HG03378 (cell line): ENCODE results near the gene UGP2.
"Not testable (repeated sequence)": the region's sequence is repeated elsewhere in the genome, so short reads cannot be mapped to it uniquely, and the experiment has no call there.

Experiments used
- ATAC-seq: cut with Tn5 transposase; IDR thresholded peaks from one replicate; pipeline ENCODE4 v1.9.1; 2021; ENCODE audit warnings: mild to moderate bottlenecking, moderate library complexity; ENCODE audit not compliant: unreplicated experiment

The UGP2 gene

DNA sequence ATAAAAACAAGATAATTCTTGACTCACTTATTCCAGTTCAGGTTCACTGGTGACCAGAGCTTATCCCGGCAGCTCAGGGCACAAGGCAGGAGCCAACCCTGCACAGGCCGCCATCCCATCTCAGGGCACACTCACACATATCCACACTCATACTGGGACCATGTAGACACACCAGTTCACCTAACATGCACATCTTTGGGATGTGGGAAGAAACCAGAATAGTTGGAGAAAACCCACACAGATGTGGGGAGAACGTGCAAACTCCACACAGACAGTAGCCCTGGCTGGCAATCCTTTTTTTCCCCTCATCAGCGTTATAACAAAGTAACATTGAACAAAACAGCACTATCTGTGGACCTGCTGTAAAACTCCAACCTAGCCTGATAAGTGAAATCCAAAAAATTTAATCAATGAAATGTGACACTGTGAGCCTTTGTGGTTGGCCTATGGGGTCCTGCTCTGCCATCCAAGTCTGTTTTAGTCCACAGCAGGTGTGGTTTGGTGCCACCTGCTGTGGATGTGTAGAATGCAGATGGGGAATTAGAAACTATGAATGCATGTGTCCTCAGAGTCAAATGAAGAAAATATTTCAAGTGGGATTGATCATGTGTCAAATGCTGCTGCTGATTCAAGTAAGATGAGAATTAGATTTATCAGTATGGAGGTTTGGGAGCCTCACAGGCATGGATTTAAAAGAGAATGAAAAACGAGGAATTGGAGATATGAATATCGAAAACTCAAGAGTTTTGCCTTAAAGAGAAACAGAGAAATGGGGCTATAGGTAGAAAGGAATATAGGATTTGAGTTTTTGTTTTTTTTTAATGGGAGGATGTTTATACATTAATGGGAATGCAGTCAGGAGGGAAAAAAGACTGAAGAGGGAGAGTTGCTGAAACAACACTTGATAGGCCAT is 47.0 kb downstream of the UGP2 start:
- ATAC-seq, result peak; percentile 76

DNA sequence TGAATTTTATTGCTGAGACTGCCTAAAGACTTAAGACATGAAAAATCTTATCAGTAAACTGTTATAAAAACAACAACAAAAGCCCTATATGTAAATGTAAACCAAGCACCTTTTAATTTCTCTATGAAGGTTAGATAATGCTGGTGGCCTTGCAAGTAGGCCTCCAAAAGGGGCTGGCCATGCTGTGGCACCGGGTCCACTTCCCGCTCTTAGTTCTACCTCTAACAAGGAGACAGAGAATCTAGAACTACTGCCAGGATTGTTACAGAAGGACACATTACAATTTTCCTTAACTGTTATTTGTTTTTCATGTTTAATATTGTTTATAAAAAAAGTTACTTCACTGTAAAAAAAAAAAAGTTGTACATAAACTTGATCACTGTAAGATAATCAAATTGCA is 49.0 kb downstream of the UGP2 start:
- no peak for ATAC-seq

DNA sequence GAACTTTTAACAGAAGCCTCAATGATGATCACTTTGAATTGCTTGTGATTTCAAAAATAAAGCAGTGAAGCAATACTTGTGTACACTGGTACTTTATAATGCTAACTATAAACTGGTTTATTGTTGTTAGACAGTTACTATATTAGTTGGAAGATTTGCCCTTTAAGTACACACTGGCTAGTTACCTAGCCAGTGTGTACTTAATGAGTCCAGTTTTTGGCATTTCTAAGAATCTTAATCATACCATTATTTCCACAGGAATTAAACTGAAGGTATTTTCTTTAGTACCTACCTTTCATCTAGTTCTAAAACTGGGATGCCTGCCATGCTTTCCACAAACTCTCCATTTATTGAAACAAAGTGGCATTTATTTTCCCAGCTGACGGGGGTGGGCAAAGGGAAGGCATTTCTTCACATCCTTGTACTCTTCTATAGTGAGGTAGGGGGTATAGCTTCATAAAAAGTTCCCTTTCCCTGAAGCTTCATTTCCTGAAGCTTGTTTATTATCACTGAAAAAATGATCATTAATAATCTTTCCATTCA is 49.9 kb downstream of the UGP2 start:
- ATAC-seq, result no peak

DNA sequence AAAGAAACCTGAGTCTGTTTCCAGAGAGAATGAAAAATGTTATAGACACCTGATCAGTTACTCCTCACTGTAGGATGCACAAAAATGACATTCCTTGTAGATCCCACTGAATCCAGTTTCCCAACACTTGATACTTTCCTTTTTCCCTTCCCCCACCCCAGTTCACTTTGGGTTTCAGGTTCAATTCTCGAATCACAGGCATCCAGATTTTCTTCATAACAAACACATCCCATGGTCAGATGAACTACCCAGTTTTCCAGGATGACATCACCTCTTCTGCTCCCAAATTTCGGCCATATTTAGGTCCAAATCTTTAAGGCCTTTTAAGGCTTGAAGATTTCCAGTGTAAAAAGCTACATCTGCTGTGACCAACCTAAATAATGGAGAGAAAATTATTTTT is 51.5 kb downstream of the UGP2 start:
- no peak for ATAC-seq

DNA sequence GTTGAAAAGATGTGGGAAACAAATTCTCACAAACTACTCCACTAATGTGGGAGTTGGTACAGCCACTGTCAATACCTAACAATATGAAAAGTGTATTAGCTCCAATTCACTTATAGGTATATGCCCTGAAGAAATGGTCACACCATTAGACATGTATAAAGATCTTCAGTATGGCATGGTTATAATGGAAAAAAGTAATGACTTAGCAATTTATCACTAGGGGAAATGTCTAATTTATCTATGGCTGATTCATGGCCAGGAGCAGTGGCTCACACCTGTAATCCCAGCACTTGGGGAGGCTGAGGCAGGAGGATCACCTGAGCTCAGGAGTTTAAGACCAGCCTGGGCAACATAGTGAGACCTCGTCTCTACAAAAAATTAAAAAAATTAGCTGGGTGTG is 52.5 kb downstream of the UGP2 start:
- ATAC-seq, result no peak

DNA sequence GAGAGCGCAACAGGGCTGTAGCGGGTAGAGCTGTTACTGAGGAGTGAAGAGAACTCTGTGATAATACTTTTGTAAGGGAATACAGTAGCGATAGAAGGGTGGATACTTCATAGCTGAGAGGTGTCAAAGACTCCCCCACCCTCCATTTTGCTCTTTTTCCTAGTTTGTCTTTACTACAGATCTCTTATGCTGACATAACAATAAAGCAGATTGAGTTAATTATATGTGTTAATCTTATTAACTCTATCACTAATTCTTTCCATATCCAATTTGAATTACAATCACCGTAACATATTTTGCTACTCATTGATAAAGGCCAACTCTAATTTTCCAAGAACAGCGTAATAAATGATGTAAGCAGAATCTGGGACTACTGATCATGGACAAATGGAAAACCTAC is 57.1 kb downstream of the UGP2 start:
- no peak for ATAC-seq

DNA sequence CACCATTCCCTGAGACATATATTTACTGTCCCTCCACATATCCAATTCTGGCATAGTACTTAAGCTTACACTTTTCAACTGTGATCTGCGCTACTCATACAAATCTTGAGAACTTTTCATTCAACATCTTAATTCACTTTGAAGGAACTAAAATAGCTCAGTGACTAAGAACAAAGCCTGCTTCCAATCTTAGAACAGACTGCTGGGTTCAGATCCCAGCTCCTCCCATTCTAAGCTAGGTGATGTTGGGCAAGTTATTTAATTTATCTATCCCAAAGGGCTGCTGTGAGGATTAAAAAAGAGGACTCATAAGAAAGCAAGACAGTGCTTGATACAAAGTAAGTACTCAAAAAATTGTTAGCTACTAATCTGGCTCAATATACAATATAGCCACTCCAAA is 57.9 kb downstream of the UGP2 start:
- no peak for ATAC-seq

DNA sequence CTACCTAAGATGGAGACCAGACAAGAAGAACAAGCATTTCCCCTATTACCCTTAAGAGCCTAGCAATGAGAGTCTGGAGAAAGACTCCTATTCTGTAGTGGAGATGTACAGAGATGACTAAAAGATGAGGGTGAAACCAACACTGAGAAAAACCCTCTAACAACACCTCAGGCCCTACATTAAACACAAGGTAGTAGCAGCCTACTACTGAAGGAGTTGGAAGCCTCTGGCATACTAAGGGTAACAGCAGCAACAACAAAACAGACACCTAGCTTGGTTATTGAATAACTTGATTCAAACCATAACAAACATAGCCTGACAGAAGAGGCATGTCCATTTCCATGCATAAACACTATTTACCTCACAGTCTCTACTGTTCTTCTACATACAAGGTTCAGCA is 60.5 kb downstream of the UGP2 start:
- no peak for ATAC-seq

DNA sequence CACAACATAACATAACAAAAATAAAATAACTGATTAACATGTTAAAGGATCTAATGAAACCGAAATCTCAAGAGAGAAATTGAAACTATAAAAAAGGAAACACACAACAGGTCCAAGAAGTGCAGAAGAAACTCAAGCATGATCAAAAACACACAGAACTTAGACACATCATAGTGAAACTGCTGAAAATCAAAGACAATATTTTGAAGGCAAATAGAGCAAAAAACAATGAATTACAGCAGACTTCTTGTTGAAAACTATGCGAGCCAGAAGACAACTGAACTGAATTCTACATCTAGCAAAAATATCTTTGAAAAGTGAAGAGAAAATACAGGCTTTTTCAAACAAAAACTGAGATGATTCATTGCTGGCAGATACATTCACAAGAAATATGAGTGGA is 61.3 kb downstream of the UGP2 start:
- ATAC-seq, result peak; percentile 66

DNA sequence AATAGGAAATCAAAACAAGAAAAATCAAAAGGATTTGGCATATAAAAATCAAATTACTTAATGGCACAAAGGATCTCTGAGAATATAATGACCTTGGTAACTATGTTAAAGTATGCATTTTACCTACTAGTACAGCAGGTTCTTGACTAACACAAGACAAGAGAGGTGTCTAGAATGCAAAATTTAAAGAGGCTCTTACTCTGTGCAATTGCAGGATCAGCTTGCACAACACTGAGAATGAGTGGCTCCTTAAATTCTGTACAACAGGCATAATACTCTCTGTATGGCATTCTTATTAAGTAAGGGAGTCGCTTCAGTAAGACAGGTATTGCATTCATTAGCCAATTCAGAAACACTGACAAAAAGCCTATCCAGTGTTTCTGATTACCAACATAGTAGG is 72.6 kb downstream of the UGP2 start:
- ATAC-seq, result no peak

DNA sequence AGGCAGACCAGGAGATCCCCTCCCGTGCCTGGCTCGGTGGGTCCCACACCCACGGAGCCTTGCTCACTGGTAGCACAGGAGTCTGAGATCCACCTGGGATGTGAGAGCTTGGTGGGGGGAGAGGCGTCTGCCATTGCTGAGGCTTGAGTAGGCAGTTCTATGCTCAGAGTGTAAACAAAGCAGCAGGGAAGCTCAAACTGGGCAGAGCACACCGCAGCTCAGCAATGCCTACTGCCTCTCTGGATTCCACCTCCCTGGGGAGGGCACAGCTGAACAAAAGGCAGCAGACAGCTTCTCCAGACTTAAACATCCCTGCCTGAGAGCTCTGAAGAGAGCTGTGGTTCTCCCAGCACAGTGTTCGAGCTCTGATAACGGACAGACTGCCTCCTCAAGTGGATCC is 85.1 kb downstream of the UGP2 start:
- ATAC-seq, result no peak

DNA sequence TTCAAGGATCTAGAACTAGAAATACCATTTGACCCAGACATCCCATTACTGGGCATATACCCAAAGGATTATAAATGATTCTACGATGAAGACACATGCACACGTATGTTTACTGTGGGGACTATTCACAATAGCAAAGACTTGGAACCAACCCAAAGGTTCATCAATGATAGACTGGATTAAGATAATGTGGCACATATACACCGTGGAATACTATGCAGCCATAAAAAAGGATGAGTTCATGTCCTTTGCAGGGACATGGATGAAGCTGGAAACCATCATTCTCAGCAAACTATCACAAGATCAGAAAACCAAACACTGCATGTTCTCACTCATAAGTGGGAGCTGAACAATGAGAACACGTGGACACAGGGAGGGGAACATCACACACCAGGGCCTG is 90.4 kb downstream of the UGP2 start:
- not testable (repeated sequence) for ATAC-seq
